Mesendoderm (in vitro differentiated cells): ENCODE data around the gene ZNF629.

ENCODE experiments used
- DNase-seq: peaks from one replicate; pipeline ENCODE4 v3.0.0; 2013
- H2AK5ac ChIP-seq: 2 replicates; pipeline ENCODE4 v1.6.1; 2013; ENCODE audit warnings: low read length, inconsistent platforms
- H2BK120ac ChIP-seq: 2 replicates; pipeline ENCODE4 v1.6.1; 2013; ENCODE audit warnings: low read depth, mild to moderate bottlenecking, low read length, moderate library complexity, mixed read lengths
- H2BK15ac ChIP-seq: replicated peaks from 2 replicates; pipeline ENCODE4 v1.6.1; 2013; ENCODE audit warnings: low read depth, mild to moderate bottlenecking, moderate library complexity
- H2BK5ac ChIP-seq: 2 replicates; pipeline ENCODE4 v1.6.1; 2013; ENCODE audit warnings: low read length, inconsistent platforms
- H3K18ac ChIP-seq: 2 replicates; pipeline ENCODE4 v1.6.1; 2013; ENCODE audit warnings: mild to moderate bottlenecking, low read length, mixed read lengths
- H3K23ac ChIP-seq: one replicate; pipeline ENCODE4 v1.6.1; 2013; ENCODE audit warnings: low read length
- H3K27ac ChIP-seq: 2 replicates; pipeline ENCODE4 v1.5.1; 2013; ENCODE audit warnings: low read depth, mild to moderate bottlenecking, inconsistent platforms, low read length, moderate library complexity
- H3K27me3 ChIP-seq: 2 replicates; pipeline ENCODE4 v1.6.1; 2013; ENCODE audit warnings: low read length, control low read depth, mild to moderate bottlenecking, inconsistent platforms; ENCODE audit not compliant: insufficient read depth, poor library complexity
- H3K36me3 ChIP-seq: 2 replicates; pipeline ENCODE4 v1.6.1; 2013; ENCODE audit warnings: low read length, inconsistent platforms; ENCODE audit not compliant: control insufficient read depth, insufficient read depth
- H3K4ac ChIP-seq: one replicate; pipeline ENCODE4 v1.6.1; 2013; ENCODE audit warnings: low read depth, mild to moderate bottlenecking, low read length, moderate library complexity
- H3K4me1 ChIP-seq: 2 replicates; pipeline ENCODE4 v1.6.1; 2013; ENCODE audit warnings: low read depth, low read length, inconsistent platforms; ENCODE audit not compliant: control insufficient read depth
- H3K4me2 ChIP-seq: 2 replicates; pipeline ENCODE4 v1.6.1; 2013; ENCODE audit warnings: low read length
- H3K4me3 ChIP-seq: 2 replicates; pipeline ENCODE4 v1.5.1; 2013; ENCODE audit warnings: mild to moderate bottlenecking, low read length
- H3K56ac ChIP-seq: one replicate; pipeline ENCODE4 v1.6.1; 2013; ENCODE audit warnings: low read length
- H3K79me1 ChIP-seq: 2 replicates; pipeline ENCODE4 v1.6.1; 2013; ENCODE audit warnings: low read length, inconsistent platforms
- H3K79me2 ChIP-seq: 2 replicates; pipeline ENCODE4 v1.6.1; 2013; ENCODE audit warnings: mild to moderate bottlenecking, low read length; ENCODE audit not compliant: control insufficient read depth, insufficient read depth
- H3K9ac ChIP-seq: 2 replicates; pipeline ENCODE4 v1.6.1; 2013; ENCODE audit warnings: low read length, inconsistent platforms
- H4K5ac ChIP-seq: one replicate; pipeline ENCODE4 v1.6.1; 2013; ENCODE audit warnings: low read length
- H4K8ac ChIP-seq: one replicate; pipeline ENCODE4 v1.6.1; 2013; ENCODE audit warnings: low read depth, mild to moderate bottlenecking, control low read depth, low read length, moderate library complexity
- WGBS: extraction: QIAGEN DNeasy Blood & Tissue Kit; methylation state at CpG from one replicate; pipeline ENCODE4 v1.1.7; 2013; ENCODE audit warnings: low lambda C conversion rate, missing lambda C conversion rate; ENCODE audit not compliant: insufficient coverage; ENCODE audit errors: extremely low coverage; 5-methylcytosine and 5-hydroxymethylcytosine counted together

Gene ZNF629

DNA sequence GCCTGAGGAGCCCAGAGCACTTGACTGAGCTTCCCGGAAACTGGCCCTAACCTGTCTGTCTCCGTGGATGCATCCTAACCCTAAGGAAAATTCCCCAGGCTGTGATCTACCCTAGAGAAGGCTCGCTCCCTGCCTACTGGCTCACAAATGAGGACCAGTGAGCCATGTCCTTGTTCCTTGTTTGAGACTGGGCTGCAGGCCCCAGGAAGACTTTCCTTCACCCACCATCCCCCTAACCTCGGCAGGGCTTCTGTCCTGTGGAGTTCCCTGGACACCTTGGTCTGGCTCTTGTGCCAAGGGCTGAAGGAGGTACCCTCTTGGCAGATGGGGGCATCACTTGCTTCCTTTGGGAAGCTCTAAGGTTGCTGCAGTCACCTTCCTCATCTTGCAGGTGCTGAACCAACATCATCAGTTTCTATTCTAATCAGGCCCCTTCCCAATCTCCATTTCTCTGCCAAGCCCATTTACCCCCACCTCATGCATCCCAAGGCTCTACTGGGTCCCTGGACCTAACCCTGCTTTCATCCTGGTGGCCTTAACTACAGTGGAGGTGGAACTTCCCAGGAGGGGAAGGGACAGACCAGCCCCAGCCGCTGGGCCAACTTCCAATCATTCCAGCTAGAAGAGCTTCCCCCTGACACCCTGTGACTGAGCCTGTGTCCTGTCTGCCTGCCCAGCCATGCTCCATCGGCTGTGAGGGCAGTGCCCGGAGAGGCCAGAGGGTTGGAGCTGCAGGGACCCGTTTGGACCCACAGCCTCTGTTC, 12.5 kb downstream of the ZNF629 start:
- no peak overlapping the region for H4K8ac ChIP-seq
- H3K4ac ChIP-seq = no peak overlapping the region
- no peaks in the 10 kb centered on the region for H3K79me1 ChIP-seq
- H3K18ac ChIP-seq = no peak overlapping the region
- no peak overlapping the region for H2BK5ac ChIP-seq
- H3K4me1 ChIP-seq = no peaks in the 10 kb centered on the region
- WGBS = no CpG with 5 or more reads among the region's 8 CpGs
- no peak overlapping the region for H3K27ac ChIP-seq
- H2AK5ac ChIP-seq = no peak overlapping the region
- no peak overlapping the region for H2BK120ac ChIP-seq
- H3K79me2 ChIP-seq = no peaks in the 10 kb centered on the region
- H3K27me3 ChIP-seq = no peaks in the 10 kb centered on the region
- H3K56ac ChIP-seq = peak overlapping the region; percentile 67
- H2BK15ac ChIP-seq = no peak overlapping the region
- H3K4me3 ChIP-seq = no peak overlapping the region
- peak overlapping the region; percentile 72 for H3K9ac ChIP-seq
- H3K4me2 ChIP-seq = peak overlapping the region; percentile 39
- H4K5ac ChIP-seq = no peak overlapping the region
- peak; percentile 18 for DNase-seq
- peaks cover 14% of the 10 kb centered on the region for H3K36me3 ChIP-seq
- H3K23ac ChIP-seq = no peak overlapping the region

DNA sequence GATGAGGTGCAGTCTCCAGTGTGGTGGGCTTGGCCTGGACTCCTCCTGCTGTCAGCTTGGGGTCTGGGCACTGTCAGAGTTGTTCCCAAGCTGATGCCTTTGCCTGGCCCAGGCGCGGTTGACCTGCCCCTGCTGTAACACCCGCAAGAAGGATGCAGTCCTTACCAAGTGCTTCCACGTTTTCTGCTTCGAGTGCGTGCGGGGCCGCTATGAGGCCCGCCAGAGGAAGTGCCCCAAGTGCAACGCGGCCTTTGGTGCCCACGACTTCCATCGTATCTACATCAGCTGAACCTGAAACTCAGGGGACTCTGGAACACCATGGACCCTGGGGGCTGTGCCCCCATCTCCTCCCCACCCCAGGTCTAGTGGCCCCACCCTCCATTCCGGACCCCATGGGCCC, 13.2 kb downstream of the ZNF629 start:
- H3K27ac ChIP-seq = no peak overlapping the region
- no peak overlapping the region for H3K4me2 ChIP-seq
- no peak overlapping the region for H3K4ac ChIP-seq
- no peak overlapping the region for H3K23ac ChIP-seq
- H2AK5ac ChIP-seq = no peak overlapping the region
- no peak overlapping the region for H2BK120ac ChIP-seq
- no peak overlapping the region for H4K5ac ChIP-seq
- H4K8ac ChIP-seq = no peak overlapping the region
- no peak overlapping the region for H3K18ac ChIP-seq
- no peak overlapping the region for H2BK5ac ChIP-seq
- H3K4me1 ChIP-seq = no peaks in the 10 kb centered on the region
- no CpG with 5 or more reads among the region's 14 CpGs for WGBS
- no peak overlapping the region for H3K4me3 ChIP-seq
- no peak overlapping the region for H3K9ac ChIP-seq
- H3K56ac ChIP-seq = no peak overlapping the region
- DNase-seq = no peak
- H3K79me1 ChIP-seq = no peaks in the 10 kb centered on the region
- no peaks in the 10 kb centered on the region for H3K27me3 ChIP-seq
- H2BK15ac ChIP-seq = no peak overlapping the region
- H3K36me3 ChIP-seq = peaks cover 17% of the 10 kb centered on the region
- H3K79me2 ChIP-seq = no peaks in the 10 kb centered on the region

DNA sequence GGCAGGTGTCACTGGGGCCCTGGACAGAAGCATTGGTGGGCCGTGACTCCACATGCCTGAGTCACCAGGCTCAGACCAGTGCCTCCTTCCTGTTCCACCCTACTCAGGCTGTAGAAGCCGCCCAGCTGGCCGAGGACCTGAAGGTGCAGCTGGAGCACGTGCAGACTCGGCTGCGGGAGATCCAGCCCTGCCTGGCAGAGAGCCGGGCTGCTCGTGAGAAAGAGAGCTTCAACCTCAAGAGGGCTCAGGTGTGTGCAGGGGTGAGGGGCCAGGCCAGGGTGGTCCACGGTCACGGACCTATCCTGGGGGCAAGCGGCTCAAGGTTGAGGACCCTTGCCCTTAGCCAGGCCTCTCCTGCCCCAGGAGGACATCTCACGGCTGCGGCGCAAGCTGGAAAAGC, 15.3 kb downstream of the ZNF629 start:
- no peak overlapping the region for H3K23ac ChIP-seq
- no peak for DNase-seq
- H3K36me3 ChIP-seq = peaks cover 24% of the 10 kb centered on the region

DNA sequence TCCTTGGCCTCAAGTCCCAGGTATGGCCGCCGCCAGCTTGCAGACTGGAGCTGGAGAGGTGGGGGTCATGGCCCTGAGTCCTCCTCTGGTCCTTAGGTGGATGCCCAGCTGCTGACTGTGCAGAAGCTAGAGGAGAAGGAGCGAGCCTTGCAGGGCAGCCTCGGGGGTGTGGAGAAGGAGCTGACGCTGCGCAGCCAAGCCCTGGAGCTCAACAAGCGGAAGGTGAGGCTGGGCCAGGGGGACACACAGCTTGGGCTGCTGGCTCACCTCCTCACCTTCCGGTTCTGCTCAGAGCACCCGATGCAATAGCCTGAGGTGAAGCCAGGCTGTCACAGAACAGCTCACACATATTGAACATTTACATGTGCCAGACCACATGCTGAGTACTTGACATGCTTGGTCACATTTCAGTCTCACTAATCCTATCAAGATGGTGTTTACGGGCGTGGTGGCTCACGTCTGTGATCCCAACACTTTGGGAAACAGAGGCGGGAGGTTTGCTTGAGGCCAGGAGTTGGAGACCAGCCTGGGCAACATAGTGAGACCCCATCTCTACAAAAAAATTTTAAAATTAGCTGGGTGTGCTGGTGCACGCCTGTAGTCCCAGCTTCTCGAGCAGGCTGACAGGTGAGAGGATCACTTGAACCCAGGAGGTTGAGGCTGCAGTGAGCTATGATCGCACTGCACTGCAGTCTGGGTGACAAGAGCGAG, 17.5 kb downstream of the ZNF629 start:
- no peak overlapping the region for H3K4me2 ChIP-seq
- no peak overlapping the region for H2BK120ac ChIP-seq
- no peak overlapping the region for H2AK5ac ChIP-seq
- no peak overlapping the region for H3K4ac ChIP-seq
- H3K9ac ChIP-seq = no peak overlapping the region
- H3K56ac ChIP-seq = no peak overlapping the region
- DNase-seq = no peak
- H3K27me3 ChIP-seq = no peaks in the 10 kb centered on the region
- no peaks in the 10 kb centered on the region for H3K79me2 ChIP-seq
- H4K5ac ChIP-seq = no peak overlapping the region
- H3K4me3 ChIP-seq = no peak overlapping the region
- H3K4me1 ChIP-seq = no peaks in the 10 kb centered on the region
- no peak overlapping the region for H4K8ac ChIP-seq
- no peak overlapping the region for H3K18ac ChIP-seq
- no peak overlapping the region for H2BK5ac ChIP-seq
- no peak overlapping the region for H3K27ac ChIP-seq
- no peak overlapping the region for H2BK15ac ChIP-seq
- H3K79me1 ChIP-seq = peaks cover 4% of the 10 kb centered on the region
- no peak overlapping the region for H3K23ac ChIP-seq
- WGBS = no CpG with 5 or more reads among the region's 17 CpGs
- peaks cover 34% of the 10 kb centered on the region for H3K36me3 ChIP-seq

More for the DNA sequence above, 15.3 kb downstream of the ZNF629 start:
- no peak overlapping the region for H4K5ac ChIP-seq
- no peaks in the 10 kb centered on the region for H3K79me2 ChIP-seq
- H3K9ac ChIP-seq = no peak overlapping the region
- no peak overlapping the region for H3K4me2 ChIP-seq
- no peak overlapping the region for H2BK15ac ChIP-seq
- peaks cover 1% of the 10 kb centered on the region for H3K79me1 ChIP-seq
- no peak overlapping the region for H3K56ac ChIP-seq
- H3K27ac ChIP-seq = no peak overlapping the region
- H2AK5ac ChIP-seq = no peak overlapping the region
- H3K4me1 ChIP-seq = no peaks in the 10 kb centered on the region
- H3K4me3 ChIP-seq = no peak overlapping the region
- H3K27me3 ChIP-seq = no peaks in the 10 kb centered on the region
- no CpG with 5 or more reads among the region's 14 CpGs for WGBS
- H3K4ac ChIP-seq = no peak overlapping the region
- H2BK5ac ChIP-seq = no peak overlapping the region
- no peak overlapping the region for H2BK120ac ChIP-seq
- H3K18ac ChIP-seq = no peak overlapping the region
- H4K8ac ChIP-seq = no peak overlapping the region

DNA sequence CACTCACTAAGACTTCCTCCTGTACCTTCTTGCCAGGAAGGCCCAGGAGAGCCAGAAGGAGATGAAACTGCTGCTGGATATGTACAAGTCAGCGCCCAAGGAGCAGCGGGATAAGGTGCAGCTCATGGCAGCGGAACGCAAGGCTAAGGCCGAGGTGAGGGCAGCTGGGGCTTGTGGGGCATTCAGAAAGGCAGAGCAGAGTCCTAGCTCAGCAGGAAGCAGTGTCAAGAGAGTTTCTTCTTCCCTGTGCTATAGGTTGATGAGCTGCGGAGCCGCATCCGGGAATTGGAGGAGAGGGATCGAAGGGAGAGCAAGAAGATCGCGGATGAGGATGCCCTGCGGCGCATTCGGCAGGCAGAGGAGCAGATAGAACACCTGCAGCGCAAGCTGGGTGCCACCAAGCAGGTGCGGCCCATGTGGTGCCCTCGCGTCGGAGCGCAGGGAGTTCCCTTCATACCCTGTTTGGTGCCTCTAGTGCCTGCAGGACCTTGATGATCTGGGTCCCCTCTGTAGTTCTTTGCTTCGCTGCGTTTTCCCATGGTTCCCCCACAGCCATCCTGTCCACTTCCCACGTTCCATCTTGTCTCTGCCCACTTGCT, 18.3 kb downstream of the ZNF629 start:
- Histone ChIP-seq H3K56ac (no peak overlapping the region), H3K9ac (no peak overlapping the region), H3K36me3 (peaks cover 35% of the 10 kb centered on the region), H4K5ac (no peak overlapping the region), H3K18ac (no peak overlapping the region), H3K4me1 (no peaks in the 10 kb centered on the region), H3K4me3 (no peak overlapping the region), H3K79me2 (peaks cover 5% of the 10 kb centered on the region), H4K8ac (no peak overlapping the region), H2BK120ac (no peak overlapping the region), H2AK5ac (no peak overlapping the region), H2BK15ac (no peak overlapping the region), H3K79me1 (peaks cover 11% of the 10 kb centered on the region), H3K27ac (no peak overlapping the region), H3K23ac (no peak overlapping the region), H3K4me2 (no peak overlapping the region), H3K27me3 (no peaks in the 10 kb centered on the region), H3K4ac (no peak overlapping the region), H2BK5ac (no peak overlapping the region)
- WGBS = no CpG with 5 or more reads among the region's 23 CpGs
- no peak for DNase-seq
